ENCODE results near the gene BUB1.
"Not testable (repeated sequence)": the region's sequence is repeated elsewhere in the genome, so short reads cannot be mapped to it uniquely, and the experiment has no call there.

The BUB1 gene

DNA sequence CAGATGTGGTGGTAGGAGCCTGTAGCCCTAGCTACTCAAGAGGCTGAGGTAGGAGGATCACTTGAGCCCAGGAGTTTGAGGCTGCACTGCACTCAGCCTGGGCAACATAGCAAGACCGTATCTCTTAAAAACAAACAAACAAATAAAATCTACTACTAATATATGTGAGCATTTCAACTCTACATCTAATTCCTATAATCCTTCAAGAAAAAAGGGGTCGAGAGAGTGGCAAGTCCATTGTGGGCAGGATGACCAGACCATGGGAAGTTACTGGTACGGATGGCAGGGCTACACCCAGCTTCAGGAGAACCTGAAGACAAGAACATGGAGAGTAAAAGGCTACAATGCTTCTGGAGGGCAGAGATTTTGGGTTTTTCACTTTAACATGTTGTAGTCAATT lies 24.0 kb downstream of the BUB1 start:
- DNase-seq, result no peak

DNA sequence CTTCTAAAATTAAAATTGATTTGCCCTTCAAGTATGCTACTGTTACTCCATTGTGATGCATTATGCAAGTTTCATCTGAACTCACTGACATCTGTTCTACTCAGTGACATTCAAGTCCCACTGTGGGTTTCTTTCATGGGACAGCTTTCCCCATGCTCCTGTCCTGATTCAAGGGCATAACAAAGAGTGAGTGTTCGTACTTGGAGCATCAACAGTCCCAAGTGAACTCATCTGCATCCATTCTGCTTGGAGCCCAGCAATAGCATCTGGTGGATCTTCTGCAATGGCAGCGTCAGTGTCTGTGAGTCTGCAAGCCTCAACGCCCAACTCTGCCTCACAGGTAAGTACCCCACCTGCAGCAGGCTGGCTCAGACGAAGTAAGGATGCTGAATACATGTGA lies 27.5 kb downstream of the BUB1 start:
- DNase-seq, result no peak

DNA sequence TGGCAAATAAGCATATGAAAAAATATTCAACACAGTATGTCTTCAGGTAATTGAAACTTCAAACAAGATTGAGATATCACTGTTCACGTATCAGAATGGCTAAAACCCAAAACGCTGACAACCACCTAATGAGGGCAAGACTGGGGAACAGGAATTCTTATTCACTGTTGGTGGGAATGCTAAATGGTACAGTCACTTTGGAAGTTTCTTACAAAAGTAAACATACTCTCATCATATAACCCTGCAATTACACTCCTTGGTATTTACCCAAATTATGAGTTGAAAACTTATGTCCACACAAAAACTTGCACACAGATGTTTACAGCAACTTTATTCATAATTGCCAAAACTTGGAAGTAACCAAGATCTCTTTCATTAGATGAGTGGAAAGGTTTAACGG lies 30.1 kb downstream of the BUB1 start:
- no peak for DNase-seq

DNA sequence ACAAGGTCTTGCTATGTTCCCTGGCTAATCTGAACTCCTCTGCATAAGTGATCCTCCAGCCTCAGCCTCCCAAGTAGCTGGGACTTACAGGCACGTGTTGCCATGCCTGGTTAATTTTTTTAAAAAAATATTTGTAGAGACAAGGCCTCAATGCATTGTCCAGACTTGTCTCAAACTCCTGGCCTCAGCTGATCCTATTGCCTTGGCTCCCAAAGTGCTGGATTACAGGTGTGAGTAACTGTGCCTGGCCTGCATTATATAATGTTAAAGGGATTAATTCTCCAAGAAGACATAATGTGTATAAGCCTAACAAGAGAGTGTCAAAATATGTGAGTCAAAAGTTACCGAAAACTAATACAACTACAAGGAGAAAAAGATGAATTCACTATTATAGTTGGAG lies 32.2 kb downstream of the BUB1 start:
- DNase-seq, result no peak

DNA sequence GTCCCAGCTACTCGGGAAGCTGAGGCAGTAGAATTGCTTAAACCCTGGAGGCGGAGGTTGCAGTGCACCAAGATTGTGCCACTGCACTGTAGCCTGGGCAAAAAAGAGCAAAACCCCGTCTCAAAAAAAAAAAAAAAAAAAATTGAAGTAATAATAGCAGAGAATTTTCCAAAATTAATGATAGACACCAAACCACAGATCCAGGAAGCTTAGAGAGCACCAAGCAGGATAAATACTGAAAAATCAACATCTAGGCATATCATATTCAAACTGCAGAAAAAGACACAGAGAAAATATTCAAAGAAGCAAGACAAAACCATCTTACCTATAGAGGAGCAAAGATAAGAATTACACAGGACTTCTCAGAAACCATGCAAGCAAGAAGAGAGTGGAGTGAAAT lies 33.5 kb downstream of the BUB1 start:
- DNase-seq, result no peak

DNA sequence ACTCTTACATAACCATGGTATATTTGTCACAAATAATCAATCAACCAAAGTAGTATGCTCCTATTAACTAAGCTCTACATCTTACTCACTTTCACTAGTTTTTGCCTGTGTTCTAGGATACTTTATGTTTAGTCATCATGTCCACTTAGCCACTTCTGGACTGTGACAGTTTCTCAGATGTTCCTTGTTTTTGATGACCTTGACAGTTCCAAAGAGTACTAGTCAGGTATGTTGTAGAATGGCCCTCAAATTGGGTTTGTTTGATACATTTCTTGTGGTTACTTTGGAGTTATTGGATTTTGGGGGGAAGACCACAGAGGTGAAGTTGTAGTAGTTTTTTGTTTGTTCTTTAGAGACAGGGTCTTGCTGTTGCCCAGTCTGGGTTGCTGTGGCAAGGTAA lies 35.5 kb downstream of the BUB1 start:
- no peak for DNase-seq

DNA sequence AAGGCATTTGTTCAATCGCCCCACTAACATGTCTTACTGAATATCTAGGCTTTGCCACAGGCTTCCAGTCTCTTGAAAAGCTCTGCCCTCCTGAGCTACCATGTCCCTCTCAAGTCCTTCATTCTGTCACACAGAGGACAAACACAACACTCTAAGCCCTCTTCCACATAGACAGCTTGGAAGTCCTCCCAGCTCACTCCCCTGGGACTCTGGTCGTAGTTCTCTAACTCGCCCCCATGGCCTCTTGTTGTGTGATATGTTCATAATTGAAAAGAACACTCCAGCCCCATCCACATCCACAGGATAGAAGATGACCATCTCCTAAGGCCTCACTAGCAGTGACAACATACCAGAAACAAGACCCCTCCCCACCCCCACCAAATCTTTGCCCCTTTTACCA lies 37.9 kb downstream of the BUB1 start:
- no peak for DNase-seq

DNA sequence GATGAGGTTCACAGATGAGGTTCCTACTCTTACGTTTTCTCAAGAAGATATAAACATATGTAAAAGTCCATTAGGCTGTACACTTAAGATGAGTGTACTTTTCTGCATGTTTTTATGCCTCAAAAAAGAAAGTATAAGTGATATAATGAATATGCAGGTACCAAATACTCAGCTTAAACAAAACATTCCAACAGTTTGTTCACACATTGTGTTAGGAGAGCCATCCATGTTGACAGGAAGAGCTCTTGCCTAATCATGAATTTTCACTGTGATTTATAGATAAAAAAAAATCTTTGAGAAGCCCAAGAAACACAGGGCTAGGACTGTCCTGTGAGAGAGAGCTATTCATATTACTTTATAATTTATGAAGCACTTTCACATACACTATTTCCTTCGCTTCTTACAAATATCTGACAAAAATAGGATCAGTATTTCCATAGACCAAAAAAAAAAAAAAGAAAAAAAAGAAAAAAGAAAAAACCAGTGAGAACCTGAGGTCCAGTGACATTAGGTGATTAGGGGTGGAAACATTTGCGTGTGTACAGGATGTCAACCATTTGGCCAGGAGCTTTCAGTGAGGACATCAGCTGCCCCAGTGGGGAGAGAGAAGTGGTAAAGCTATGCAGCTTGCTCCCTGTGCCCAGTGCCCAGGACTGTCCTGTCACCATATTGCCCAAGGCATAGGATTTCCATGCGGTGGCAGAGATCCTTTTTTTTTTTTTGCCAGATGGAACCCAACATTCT lies 38.7 kb downstream of the BUB1 start:
- DNase-seq, result no peak

DNA sequence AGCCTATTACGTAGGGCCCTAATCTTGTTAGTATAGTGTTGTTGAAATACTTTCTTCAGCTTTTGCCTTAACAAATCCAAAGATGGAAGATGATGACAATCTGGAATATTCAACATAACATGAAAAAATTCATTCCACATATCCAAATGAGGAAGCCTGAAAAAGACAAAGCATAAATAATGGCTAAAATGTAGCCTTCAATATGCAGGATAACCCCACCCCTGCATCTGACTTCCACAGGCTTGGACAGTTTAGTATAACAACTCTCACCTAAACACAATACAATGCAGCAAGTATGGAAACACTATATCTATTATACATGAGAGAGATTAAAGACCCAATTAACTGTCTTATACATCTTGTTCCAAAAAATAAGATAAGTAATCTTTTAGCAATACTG lies 39.9 kb downstream of the BUB1 start:
- no peak for DNase-seq

DNA sequence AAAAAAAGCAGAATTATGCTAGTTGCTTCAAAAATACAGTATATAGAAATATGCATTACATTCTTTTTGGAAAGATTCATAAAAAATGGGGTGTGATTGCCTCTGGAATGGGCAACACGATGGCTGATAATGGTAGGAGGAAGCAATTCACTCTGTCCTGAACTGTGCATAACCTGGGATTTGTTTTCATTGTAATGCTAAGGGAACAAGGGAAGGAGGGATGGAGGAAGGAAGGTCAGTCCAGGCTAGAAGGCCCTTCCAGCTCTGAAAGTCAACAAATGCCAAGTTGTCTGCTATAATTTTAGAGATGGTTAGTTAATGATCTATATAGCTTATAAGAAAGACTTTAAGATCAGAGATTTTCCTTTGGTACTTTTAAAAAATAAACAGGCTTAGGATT lies 40.8 kb downstream of the BUB1 start:
- no peak for DNase-seq

DNA sequence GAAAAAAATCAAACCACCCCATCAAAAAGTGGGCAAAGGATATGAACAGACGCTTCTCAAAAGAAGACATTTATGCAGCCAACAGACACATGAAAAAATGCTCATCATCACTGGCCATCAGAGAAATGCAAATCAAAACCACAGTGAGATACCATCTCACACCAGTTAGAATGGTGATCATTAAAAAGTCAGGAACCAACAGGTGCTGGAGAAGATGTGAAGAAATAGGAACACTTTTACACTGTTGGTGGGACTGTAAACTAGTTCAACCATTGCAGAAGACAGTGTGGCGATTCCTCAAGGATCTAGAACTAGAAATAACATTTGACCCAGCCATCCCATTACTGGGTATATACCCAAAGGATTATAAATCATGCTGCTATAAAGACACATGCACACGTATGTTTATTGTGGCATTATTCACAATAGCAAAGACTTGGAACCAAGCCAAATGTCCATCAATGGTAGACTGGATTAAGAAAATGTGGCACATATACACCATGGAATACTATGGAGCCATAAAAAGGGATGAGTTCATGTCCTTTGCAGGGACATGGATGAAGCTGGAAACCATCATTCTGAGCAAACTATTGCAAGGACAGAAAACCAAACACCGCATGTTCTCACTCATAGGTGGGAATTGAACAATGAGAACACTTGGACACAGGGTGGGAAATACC lies 41.8 kb downstream of the BUB1 start:
- not testable (repeated sequence) for DNase-seq

DNA sequence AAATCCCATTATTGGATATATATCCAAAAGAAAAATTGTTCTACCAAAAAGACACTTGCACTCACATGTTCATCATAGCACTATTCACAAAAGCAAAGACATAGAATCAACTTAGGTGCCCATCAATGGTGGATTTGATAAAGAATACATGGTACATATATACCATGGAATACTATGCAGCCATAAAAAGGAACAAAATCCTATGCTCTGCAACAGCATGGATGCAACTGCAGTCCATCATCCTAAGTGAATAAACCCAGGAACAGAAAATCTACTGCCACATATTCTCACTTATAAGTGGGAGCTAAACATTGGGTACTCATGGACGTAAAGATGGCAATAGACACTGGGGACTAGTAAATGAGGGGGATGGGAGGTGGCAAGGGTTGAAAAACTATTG lies 50.5 kb downstream of the BUB1 start:
- DNase-seq, result not testable (repeated sequence)

DNA sequence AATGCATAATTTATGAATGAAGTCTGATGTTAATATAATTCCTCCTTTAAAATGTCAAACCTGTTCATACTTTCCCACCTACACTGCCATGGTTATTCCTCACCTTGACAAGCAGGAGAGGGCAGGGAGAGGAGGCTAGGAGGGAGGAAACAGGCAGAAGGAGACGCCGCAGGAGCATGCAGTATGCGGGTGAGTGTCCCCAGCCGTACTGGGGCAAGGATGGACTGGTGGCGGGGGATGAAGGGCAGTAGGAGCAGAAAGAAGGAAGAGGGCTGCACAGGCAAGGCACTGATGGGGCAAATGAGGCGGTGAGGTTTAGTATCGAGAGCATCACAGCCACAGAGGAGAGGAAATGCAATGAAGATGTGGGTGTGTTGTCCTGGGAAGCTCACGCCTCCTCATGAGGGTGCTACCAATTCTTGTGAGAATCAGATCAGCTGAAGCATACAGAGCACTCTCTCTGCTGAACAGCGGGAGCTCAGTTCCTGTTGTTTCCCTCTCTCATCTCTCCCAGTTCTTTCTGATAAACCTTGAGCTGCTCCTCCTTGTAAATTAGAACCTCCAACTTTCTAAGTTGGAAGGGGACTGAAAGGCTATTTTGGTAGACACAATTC lies 58.4 kb downstream of the BUB1 start:
- not testable (repeated sequence) for DNase-seq

DNA sequence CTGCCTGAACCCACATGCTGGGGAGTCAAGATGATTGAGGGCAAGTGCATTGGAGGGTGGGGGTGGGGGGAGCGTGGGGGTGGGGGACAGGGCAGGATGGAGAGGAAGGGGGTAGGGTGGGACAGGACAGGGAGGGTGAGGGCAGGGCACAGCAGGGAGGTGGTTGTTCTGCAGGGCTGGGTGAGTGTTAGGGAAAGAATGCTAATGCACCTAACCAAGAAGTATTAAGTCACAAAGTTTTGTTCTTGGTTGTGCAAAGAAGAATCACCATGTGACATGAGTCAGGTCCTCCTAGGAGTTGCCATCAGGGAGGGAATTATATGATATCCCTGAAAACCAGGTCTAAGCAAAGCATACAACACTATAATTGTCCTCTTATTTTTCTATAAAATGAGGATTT lies 63.9 kb downstream of the BUB1 start:
- DNase-seq, result not testable (repeated sequence)

DNA sequence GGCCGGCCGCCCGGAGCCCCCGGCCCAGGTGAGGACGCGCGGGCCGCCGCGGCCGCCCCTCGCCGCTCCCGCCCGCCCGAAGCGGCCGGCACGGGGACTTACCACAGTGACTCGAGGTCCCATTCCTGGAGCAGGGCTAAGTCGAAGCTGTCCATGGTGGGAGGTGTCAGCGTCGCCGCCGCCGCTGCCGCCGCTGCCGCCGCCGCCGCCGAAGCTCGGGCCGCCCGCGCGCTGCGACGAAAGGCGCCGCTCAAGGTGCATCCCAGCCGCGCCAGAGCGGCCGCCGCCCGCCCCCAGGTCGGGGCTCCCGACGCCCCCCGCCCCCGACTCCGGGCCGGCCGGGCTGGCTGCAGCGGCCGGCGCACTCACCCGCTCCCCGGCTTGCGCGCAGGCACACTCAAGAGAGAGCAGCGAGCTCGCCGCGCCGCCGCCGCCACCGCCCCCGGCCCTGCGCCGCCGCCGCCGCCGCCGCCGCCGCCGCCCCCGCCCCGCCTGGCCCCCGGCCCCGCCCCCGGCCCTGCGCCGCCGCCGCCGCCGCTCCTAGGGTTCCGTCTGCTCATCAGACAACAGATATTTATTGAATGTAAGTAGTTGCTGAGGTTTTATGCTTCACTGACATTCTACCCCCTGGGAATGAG lies 67.1 kb downstream of the BUB1 start:
- not testable (repeated sequence) for DNase-seq

DNA sequence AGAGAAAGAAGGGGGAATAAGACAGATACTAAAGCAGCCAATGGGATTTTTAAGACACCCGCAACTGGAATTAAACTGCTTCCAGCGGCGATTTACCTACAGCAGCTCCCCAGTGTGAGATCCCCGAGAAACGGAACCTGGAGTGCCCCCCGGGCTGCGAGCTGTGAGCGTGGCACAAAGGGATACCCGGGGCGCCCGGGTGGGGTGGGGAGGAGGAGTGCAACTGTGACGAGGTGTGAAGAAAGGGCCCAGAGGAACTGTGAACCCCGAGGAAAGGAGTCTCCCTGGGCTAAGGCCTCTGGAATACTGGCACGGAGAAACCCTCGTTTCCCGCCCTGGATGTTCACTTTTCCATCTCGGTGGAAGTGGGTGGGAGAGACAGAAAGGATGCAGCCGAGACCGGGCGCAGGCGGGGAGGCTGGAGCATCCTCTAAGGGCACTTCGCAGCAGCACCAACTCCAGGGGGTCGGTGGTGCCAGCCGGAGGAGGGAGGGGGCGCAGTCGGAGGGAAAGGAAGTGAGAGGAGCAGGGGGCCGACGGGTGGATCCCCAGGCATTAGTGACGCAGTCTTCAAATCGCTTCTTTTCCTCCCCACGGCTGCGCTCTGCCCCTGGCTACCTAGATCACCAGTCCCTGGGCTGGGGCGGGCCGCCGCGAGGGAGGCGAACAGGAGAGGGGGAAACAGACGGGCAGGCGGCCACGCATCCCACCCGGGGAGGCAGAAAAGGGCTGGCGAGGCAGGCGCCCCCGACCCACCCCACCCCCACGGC lies 67.8 kb downstream of the BUB1 start:
- not testable (repeated sequence) for DNase-seq

DNA sequence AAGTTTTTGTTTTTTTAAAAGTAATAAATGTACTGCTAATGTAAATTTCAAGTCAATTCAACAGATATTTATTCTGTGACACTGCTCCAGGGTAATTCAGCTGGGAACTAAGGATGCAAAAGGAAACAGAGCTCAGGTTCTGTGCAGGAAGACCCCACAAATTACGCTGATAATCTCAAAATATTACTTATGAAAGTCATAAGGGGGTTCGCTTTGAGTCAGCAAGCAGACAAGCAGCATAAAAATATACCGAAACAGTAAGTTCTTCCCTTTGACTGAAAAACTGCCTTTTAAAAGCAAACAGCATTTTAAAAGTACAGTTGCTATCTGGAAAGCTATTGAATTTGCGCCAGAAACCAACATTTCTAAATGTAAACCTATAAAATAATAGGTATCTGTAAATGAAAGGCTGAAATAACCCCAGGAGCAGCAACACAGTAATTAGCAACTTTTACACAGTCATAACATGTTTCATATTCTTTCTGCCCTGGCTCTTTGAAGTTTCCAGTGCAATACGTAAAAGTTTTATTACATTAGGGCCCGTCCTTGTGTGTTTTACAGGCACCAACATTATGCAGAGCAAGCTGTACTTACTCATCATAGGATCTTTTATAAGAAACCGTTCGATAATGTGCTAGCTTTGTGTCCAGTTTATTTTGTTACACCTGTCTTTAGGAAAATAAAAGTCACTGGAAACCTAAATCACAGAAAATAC lies 68.9 kb downstream of the BUB1 start:
- DNase-seq, result not testable (repeated sequence)

DNA sequence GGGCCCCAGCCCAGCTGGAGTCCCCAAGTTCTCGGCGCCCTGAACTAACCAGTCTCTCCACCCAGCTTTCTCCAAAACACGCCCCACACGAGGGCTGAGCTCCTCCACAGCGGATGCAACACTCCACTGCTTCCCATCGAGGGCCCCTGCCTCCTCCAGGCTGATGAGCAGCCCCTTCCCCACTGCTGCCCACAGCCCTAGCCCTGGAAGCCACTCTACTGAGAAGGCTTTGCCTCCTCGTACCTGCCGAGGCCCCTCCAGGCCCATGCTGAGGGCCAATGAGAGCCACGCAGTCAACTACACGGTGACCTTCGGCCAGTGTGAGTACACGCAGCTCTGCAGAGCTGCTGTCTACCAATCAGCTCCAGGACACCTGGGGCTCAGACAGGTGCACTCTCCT lies 72.8 kb downstream of the BUB1 start:
- not testable (repeated sequence) for DNase-seq

DNA sequence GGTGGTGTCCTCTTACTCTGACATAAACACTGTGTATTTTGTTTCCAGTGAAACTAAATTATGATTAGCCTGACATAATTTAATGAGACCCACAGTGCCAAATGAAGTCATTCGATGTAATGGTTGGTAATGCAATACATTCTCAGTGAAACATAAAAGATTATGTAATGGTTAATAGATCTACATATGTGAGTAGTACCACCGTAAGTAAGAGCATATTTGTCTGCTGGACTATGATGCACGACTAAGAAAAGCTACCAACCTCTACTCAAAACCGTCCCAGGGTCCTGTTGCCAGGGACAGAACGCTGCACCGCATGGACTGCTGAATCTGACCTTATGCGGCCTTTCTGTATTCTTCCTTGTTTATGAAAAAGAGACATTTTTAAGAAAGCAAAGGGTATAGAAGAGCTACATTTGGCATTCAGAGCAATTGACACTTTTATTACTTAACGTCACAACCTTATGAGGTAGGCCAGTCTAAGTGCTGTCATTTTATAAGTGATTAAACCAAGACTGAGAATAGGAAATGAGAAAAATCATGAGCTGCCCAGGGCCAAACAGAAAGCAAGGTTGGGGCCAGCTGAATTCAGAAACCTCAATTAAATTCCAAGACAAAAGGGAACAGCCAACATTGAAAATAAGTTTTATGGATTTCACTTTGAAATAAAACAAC lies 73.8 kb downstream of the BUB1 start:
- DNase-seq, result not testable (repeated sequence)

DNA sequence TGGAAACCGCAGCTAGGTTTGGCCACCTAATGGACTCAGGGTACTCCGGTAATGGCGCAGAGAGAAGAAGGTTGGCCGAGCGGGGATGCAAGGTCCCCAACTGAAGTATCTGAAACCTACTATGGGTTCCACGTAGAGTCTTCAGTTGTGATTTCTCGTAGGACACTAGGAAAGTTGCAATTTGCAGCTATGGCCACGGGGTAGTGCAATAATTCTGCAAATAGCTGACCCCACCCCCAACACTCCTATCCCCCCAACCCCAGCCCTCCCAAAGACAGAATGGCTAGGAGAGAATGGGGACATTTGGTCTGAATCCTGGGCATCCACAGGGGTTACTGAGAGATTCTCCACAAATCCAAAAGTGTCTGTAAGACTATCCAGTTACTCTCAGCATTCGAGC lies 75.7 kb downstream of the BUB1 start:
- DNase-seq, result not testable (repeated sequence)

DNA sequence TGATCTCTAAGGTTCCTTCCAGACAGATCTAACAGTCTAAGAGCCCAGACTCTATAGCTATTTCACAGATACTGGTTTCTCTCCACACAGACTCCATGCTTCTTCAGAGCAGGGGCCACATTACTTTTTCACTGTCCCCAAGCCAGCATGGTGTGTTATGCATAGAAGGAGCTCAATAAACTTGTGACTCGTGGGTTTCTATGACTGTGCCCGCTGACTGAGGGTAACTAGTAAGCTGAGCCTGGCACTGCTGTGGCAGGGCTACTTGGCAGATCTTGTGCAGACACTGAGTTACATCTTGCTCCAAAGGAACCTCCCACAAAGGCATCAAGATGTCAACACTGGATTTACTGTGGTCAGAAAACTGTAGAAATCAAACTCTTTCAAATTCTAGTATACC lies 85.9 kb downstream of the BUB1 start:
- DNase-seq, result not testable (repeated sequence)

Measured in stimulated activated naive CD4-positive, alpha-beta T cell treated with Interleukin-2 at 50 U/mL for 16 hours (primary cell).